Measurements from ENCODE around the gene TMA7. TPM values are rescaled to one million over a fixed set of nuclear protein-coding genes. Genes with fewer than 3 reads are reported as not detected.
"Not testable (repeated sequence)": the region's sequence is repeated elsewhere in the genome, so short reads cannot be mapped to it uniquely, and the experiment has no call there.

The TMA7 gene
- total RNA-seq, 1 experiment from 2014 or later: 368 TPM

GRCh38 chr3:48435774-48436476, 4.1 kb upstream of the TMA7 start:
- DNase-seq (ENCODE audit: low read depth): peak; percentile 72

GRCh38 chr3:48436477-48436787, 3.6 kb upstream of the TMA7 start:
- no peak for DNase-seq (ENCODE audit: low read depth)

- DNase-seq (ENCODE audit: low read depth): no peak
Measured at GRCh38 chr3:48436855-48437254, 3.2 kb upstream of the TMA7 start.

- no peak for DNase-seq (ENCODE audit: low read depth)
Measured at GRCh38 chr3:48437812-48438211, 2.2 kb upstream of the TMA7 start.

- DNase-seq (ENCODE audit: low read depth): no peak
Measured at GRCh38 chr3:48440590-48440958, 517 bp downstream of the TMA7 start.

GRCh38 chr3:48441940-48442339, 1.9 kb downstream of the TMA7 start:
- DNase-seq (ENCODE audit: low read depth): no peak

GRCh38 chr3:48445277-48445882, 5.3 kb downstream of the TMA7 start:
- DNase-seq (ENCODE audit: low read depth): no peak

GRCh38 chr3:48446043-48446424, 6.0 kb downstream of the TMA7 start:
- DNase-seq (ENCODE audit: low read depth): no peak

- peak; percentile 84 for DNase-seq (ENCODE audit: low read depth)
Measured at GRCh38 chr3:48446425-48447193, 6.6 kb downstream of the TMA7 start, which contains the start of gene ATRIP. ATRIP (plus strand) TSS chr3:48446737; CDS start chr3:48446846, 109 bp downstream.

- DNase-seq (ENCODE audit: low read depth): no peak
Measured at GRCh38 chr3:48451270-48451669, 11.2 kb downstream of the TMA7 start.

- DNase-seq (ENCODE audit: low read depth): no peak
Measured at GRCh38 chr3:48456456-48456855, 16.4 kb downstream of the TMA7 start.

GRCh38 chr3:48459331-48459730, 19.3 kb downstream of the TMA7 start:
- no peak for DNase-seq (ENCODE audit: low read depth)

- DNase-seq (ENCODE audit: low read depth): no peak
Measured at GRCh38 chr3:48459773-48460516, 19.9 kb downstream of the TMA7 start.

GRCh38 chr3:48460517-48460902, 20.5 kb downstream of the TMA7 start:
- DNase-seq (ENCODE audit: low read depth): no peak

- not testable (repeated sequence) for DNase-seq (ENCODE audit: low read depth)
Measured at GRCh38 chr3:48461767-48462166, 21.7 kb downstream of the TMA7 start.

- no peak for DNase-seq (ENCODE audit: low read depth)
Measured at GRCh38 chr3:48463703-48464102, 23.6 kb downstream of the TMA7 start.

- DNase-seq (ENCODE audit: low read depth): no peak
Measured at GRCh38 chr3:48464713-48465221, 24.7 kb downstream of the TMA7 start.

- DNase-seq (ENCODE audit: low read depth): no peak
Measured at GRCh38 chr3:48465237-48465530, 25.1 kb downstream of the TMA7 start.

GRCh38 chr3:48465531-48466378, 25.7 kb downstream of the TMA7 start:
- DNase-seq (ENCODE audit: low read depth): peak; percentile 100

- no peak for DNase-seq (ENCODE audit: low read depth)
Measured at GRCh38 chr3:48466386-48467109, 26.5 kb downstream of the TMA7 start.

Data from HT1080 (cell line).